RWPE1 (cell line): ENCODE data around the gene NBEA.

Source experiments
- CTCF ChIA-PET: fragments of 350-600 bp; sonication (Branson Sonifier 250); formaldehyde crosslinking; extraction: SDS; loops from one replicate; lab custom pipeline; 2021; lab: Yijun Ruan, JAX
- POLR2A ChIA-PET: fragments of 400-600 bp; formaldehyde crosslinking; extraction: SDS; loops from one replicate; lab custom pipeline; 2020; ENCODE audit warnings: antibody characterized with exemption; ENCODE audit not compliant: low non-redundant PET; lab: Yijun Ruan, JAX
- DNase-seq: peaks from one replicate; pipeline ENCODE4 v3.0.0; 2012; ENCODE audit warnings: low spot score
- H3K27ac ChIP-seq: fragments of 450-650 bp; 2 replicates; pipeline ENCODE4 v1.5.1; 2017
- CTCF ChIP-seq: fragments of 450-650 bp; conservative IDR thresholded peaks from 2 replicates; pipeline ENCODE4 v1.5.1; 2017; ENCODE audit warnings: low read depth, mild to moderate bottlenecking

The NBEA gene

GRCh38 chr13:35219021-35219420 lies 277.0 kb downstream of the NBEA start:
- ChIA-PET CTCF (interaction anchor here (0.6 kb wide), 1 partner anchor 283 kb away, joined by 4 read pairs; no protein-coding TSS in a partner anchor), POLR2A (no interaction called here)
- no peak for TF ChIP-seq CTCF
- DNase-seq: no peak
- no peak overlapping the region for H3K27ac ChIP-seq

DNA sequence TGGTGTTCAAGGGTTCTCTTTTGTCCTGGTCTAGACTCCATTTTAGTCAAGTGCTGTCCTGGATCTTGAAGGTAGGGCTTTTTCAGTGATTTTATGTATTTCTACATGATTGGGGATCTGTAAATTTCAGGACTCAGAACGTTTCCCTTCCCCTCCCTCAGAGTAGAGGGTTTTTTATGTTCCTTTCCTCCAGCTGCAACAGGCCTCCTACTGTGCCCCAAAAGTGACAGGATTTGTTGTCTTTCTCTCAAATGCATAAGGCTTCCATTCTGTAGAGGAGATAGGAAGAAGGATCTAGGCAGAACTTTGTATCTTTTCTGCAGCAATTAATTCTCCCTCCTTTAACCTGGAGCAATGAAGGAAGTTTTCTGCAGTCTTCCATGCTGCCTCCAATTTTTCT lies 283.1 kb downstream of the NBEA start:
- POLR2A ChIA-PET: no interaction called here
- no peak for DNase-seq
- CTCF ChIA-PET: no interaction called here
- H3K27ac ChIP-seq: no peak overlapping the region
- no peak for TF ChIP-seq CTCF

DNA sequence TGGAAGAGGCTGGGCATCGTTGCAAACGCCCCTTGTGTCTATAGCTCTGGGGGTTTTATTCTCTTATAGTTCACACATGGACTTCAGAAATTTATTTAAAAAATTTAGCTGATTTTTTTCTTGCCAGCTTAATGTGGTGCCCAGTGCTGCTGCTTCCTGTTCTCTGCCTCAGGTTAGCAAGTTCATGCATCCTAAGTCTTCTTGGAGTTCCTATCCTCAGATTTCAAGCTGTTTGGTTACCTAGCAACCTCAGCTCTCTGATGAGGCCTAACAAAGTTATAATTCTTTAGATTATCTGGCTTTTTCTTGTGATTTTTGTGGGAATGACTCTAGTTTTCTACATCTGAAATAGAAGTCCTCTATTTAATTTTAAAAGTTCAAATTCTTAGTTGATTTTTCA lies 283.5 kb downstream of the NBEA start:
- ChIA-PET POLR2A (no interaction called here), CTCF (no interaction called here)
- no peak overlapping the region for H3K27ac ChIP-seq
- DNase-seq: no peak
- no peak for TF ChIP-seq CTCF

- CTCF ChIA-PET: no interaction called here
- POLR2A ChIA-PET: no interaction called here
- no peak overlapping the region for H3K27ac ChIP-seq
- TF ChIP-seq CTCF: no peak
- no peak for DNase-seq
These were observed 286.5 kb downstream of the NBEA start for GRCh38 chr13:35228536-35228935.

GRCh38 chr13:35231426-35231825 lies 289.4 kb downstream of the NBEA start:
- no peak overlapping the region for H3K27ac ChIP-seq
- no peak for TF ChIP-seq CTCF
- POLR2A ChIA-PET: no interaction called here
- DNase-seq: no peak
- CTCF ChIA-PET: no interaction called here

GRCh38 chr13:35238274-35238673 lies 296.2 kb downstream of the NBEA start:
- POLR2A ChIA-PET: no interaction called here
- DNase-seq: no peak
- CTCF ChIA-PET: no interaction called here
- H3K27ac ChIP-seq: no peak overlapping the region
- TF ChIP-seq CTCF: no peak
